22Rv1 (cell line): ENCODE measurements around the gene SRCAP.

ENCODE experiments used
- CTCF ChIP-seq: fragments of 450-650 bp; IDR thresholded peaks from 2 replicates; pipeline ENCODE4 v1.5.1; 2017; ENCODE audit warnings: mild to moderate bottlenecking
- ZFX ChIP-seq: fragments of 450-650 bp; IDR thresholded peaks from 2 replicates; pipeline ENCODE4 v1.6.1; 2017; ENCODE audit warnings: antibody characterized with exemption, borderline replicate concordance

GRCh38 chr16:30700971-30701370, 2.0 kb downstream of the SRCAP start:
- TF ChIP-seq CTCF, result no peak
- TF ChIP-seq ZFX, result no peak
